ENCODE measurements around the gene TGOLN2.

Gene TGOLN2

GRCh38 chr2:85273738-85274731 is 53.8 kb downstream of the TGOLN2 start:
- H3K36me3 Mint-ChIP-seq (ENCODE audit: low read depth), result no peaks in the 10 kb centered on the region
- no peak overlapping the region for H3K4me3 Mint-ChIP-seq
- H3K4me1 Mint-ChIP-seq (ENCODE audit: low read depth), result no peaks in the 10 kb centered on the region
- H3K9me3 Mint-ChIP-seq, result no peaks in the 10 kb centered on the region
- H3K27ac Mint-ChIP-seq, result no peak overlapping the region
- H3K27me3 Mint-ChIP-seq (ENCODE audit: low read depth), result peaks cover 36% of the 10 kb centered on the region

DNA sequence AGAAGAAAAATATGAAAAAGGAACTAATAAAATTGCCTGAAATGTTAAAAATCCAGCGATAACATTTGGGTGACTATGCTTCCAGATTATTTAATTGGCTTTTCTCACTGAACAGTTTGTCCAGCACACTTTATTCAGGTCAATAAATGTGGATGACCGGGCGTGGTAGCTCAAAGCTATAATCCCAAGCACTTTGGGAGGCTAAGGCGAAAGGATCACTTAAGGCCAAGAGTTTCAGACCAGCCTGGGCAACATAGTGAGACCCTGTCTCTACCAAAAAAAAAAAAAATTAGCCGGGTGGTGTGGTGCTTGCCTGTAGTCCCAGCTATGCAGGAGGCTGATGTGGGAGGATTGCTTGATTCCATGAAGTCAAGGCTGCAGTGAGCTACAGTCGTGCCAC is 55.4 kb downstream of the TGOLN2 start:
- Mint-ChIP-seq H3K4me3 (no peak overlapping the region), H3K4me1 (ENCODE audit: low read depth) (no peaks in the 10 kb centered on the region), H3K27ac (no peak overlapping the region), H3K36me3 (ENCODE audit: low read depth) (no peaks in the 10 kb centered on the region), H3K27me3 (ENCODE audit: low read depth) (peaks cover 44% of the 10 kb centered on the region), H3K9me3 (no peaks in the 10 kb centered on the region)

DNA sequence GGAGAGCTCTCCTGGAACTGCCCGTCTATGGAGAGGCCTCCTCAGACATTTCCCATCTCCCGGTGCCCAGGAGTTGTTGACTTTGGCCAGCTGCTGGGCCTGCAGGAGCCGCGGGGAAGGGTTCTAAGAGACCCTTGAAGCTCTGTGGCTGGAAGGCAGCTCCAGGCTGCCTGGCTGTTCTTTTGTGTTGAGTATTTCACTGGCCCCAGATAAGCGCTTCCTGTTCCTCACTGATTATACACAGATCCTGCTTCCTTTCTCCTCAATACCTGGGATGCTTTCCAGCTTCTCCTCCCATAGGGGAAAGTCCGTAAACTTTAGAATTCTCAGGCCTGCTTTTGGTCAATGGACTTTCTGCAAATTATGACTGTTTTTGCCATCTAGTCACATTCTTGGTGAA is 57.8 kb downstream of the TGOLN2 start:
- H3K4me3 Mint-ChIP-seq, result no peak overlapping the region
- H3K27ac Mint-ChIP-seq, result no peak overlapping the region
- peaks cover 40% of the 10 kb centered on the region for H3K27me3 Mint-ChIP-seq (ENCODE audit: low read depth)
- H3K4me1 Mint-ChIP-seq (ENCODE audit: low read depth), result no peaks in the 10 kb centered on the region
- no peaks in the 10 kb centered on the region for H3K36me3 Mint-ChIP-seq (ENCODE audit: low read depth)
- H3K9me3 Mint-ChIP-seq, result no peaks in the 10 kb centered on the region

Data from T-helper 1 cell treated with Interleukin-12 subunit alpha and Interleukin-12 subunit beta and Interleukin-4 antibody, amounts not matched to agents 30 μg/mL and 1 μg/mL, for 36 hours (primary cell).